GOT3 (cell line): ENCODE results near the gene RPS16.

ENCODE experiments used
- DNase-seq: peaks from one replicate; lab custom pipeline; 2025; ENCODE audit warnings: mixed read lengths; lab: John Stamatoyannopoulos, UW

RPS16 gene

GRCh38 chr19:39388657-39389056, 47.1 kb downstream of the RPS16 start:
- no peak for DNase-seq

- DNase-seq = no peak
These were observed 49.2 kb downstream of the RPS16 start for GRCh38 chr19:39386557-39386956.

GRCh38 chr19:39385629-39386411, 49.9 kb downstream of the RPS16 start:
- no peak for DNase-seq

DNA sequence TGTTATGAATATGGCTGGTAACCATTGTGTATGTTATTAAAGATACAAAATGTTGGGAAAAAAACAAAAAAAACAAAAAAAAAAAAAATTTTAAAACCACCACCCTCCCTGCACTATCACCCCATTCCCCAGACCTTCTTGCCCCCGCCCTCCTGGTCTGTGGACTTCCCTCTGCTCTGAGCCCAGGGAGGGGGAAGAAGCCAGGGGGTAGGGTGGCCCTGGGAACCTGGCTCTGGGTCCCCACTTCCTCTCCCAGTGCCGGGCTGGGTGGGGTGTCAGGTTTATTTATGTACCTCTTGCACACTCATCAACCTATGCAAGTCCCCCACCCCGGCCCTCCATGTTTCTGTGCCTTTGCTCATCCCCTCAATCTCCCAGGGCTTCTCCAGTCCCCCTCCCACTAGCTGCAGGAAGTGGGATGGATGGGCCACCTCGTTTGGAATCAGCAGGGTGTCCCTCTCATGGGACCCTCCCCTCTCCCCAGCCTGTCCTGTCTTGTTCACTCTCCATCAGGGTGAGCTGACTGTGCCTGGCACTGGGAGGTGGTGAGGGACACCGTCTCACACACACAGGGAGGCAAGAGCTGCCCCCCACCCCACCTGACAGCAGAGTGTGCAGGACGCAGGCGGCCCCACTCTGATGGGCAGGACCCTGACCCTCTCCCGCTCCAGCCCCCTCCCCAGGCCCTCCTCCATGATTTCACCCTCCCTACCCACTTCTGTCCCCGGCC, 50.7 kb downstream of the RPS16 start:
- no peak for DNase-seq
